Loucy (cell line): ENCODE data around the gene FAM9C.

Experiments
- H2AFZ ChIP-seq: fragments of 200-600 bp; sonication (generic); 2 replicates; pipeline ENCODE4 v1.6.0; 2016; ENCODE audit warnings: antibody characterized with exemption, mild to moderate bottlenecking, low read length, moderate library complexity
- H3F3A ChIP-seq: fragments of 200-600 bp; 2 replicates; pipeline ENCODE4 v1.6.0; 2016; ENCODE audit warnings: antibody characterized with exemption, low read depth, mild to moderate bottlenecking
- H3K27me3 ChIP-seq: fragments of 200-600 bp; sonication (generic); 2 replicates; pipeline ENCODE4 v1.6.1; 2014; ENCODE audit warnings: low read length, mild to moderate bottlenecking; ENCODE audit not compliant: insufficient read depth, poor library complexity, severe bottlenecking
- H3K36me3 ChIP-seq: fragments of 200-600 bp; sonication (generic); 2 replicates; pipeline ENCODE4 v1.6.1; 2016; ENCODE audit warnings: low read length; ENCODE audit not compliant: insufficient read depth
- H3K4me1 ChIP-seq: fragments of 200-600 bp; sonication (generic); 2 replicates; pipeline ENCODE4 v1.5.1; 2014; ENCODE audit warnings: low read length, mild to moderate bottlenecking; ENCODE audit not compliant: insufficient read depth, poor library complexity, severe bottlenecking
- H3K4me2 ChIP-seq: fragments of 200-600 bp; sonication (generic); 2 replicates; pipeline ENCODE4 v1.6.0; 2014; ENCODE audit warnings: antibody characterized with exemption, low read length, low read depth, mild to moderate bottlenecking; ENCODE audit not compliant: poor library complexity, severe bottlenecking
- H3K4me3 ChIP-seq: fragments of 200-600 bp; sonication (generic); 2 replicates; pipeline ENCODE4 v1.5.1; 2014; ENCODE audit warnings: low read length, mild to moderate bottlenecking, mixed read lengths; ENCODE audit not compliant: poor library complexity, severe bottlenecking
- H3K79me2 ChIP-seq: fragments of 200-600 bp; sonication (generic); 2 replicates; pipeline ENCODE4 v1.6.1; 2014; ENCODE audit warnings: low read length; ENCODE audit not compliant: insufficient read depth
- H3K9ac ChIP-seq: fragments of 200-600 bp; sonication (generic); 2 replicates; pipeline ENCODE4 v1.6.0; 2014; ENCODE audit warnings: mild to moderate bottlenecking, low read depth, low read length, moderate library complexity; ENCODE audit not compliant: poor library complexity, severe bottlenecking
- H3K9me2 ChIP-seq: fragments of 200-600 bp; sonication (generic); replicated peaks from 2 replicates; pipeline ENCODE4 v1.6.1; 2016; ENCODE audit warnings: low read depth, low read length, mixed read lengths
- H3K9me3 ChIP-seq: fragments of 200-600 bp; sonication (generic); 2 replicates; pipeline ENCODE4 v1.6.1; 2014; ENCODE audit warnings: mild to moderate bottlenecking, antibody characterized with exemption, low read length, low read depth; ENCODE audit not compliant: insufficient read depth
- H4K20me1 ChIP-seq: fragments of 200-600 bp; sonication (generic); 2 replicates; pipeline ENCODE4 v1.6.0; 2014; ENCODE audit warnings: antibody characterized with exemption, low read length, mild to moderate bottlenecking; ENCODE audit not compliant: insufficient read depth, poor library complexity, severe bottlenecking
- EZH2phosphoT487 ChIP-seq: fragments of 200-600 bp; IDR thresholded peaks from 2 replicates; pipeline ENCODE4 v1.6.1; 2018; ENCODE audit warnings: antibody characterized with exemption, mild to moderate bottlenecking, moderate library complexity, borderline replicate concordance
- TF ChIP-seq, protein P1 (sequence below): fragments of 200-600 bp; sonication (generic); conservative IDR thresholded peaks from 2 replicates; pipeline ENCODE4 v1.5.1; 2014; ENCODE audit warnings: mild to moderate bottlenecking, antibody characterized with exemption, low read length

FAM9C gene

DNA sequence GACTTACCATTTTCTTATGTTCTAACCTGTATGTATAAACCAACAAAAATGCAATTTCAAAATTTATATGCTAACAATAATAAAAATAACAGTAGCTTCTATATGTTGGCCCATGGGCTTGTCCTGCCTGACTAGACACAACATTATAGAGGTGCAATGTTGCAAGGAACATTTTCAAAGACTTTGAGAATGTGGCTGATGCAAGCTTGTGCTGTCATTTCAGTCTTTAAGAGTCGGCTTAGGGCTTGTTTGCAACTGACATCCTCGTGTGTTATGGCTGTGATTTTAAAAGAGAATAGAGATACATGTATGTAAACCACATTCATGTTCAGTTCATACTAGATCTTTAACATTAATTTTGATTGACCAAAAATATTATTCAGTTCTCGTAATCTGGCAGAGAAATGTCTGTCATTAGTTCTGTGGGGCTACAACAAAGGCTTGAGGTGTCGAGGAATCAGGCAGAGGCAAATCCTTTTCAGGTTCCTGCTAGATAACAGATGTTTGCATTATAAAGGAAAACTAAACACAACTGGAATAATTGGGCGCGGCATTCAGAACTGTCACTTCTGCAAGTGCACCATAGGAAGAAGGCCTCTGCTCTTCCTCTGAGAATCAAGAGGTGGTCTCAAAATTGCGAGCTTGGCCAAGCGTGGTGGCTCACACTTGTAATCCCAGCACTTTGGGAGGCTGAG lies 56.4 kb downstream of the FAM9C start:
- Histone ChIP-seq H3K4me1 (peaks cover 23% of the 10 kb centered on the region), H3K79me2 (peaks cover 3% of the 10 kb centered on the region; the same call in 1 of the 2 replicates), H3K36me3 (no peaks in the 10 kb centered on the region), H3K9ac (no peak overlapping the region), H3K9me3 (no peaks in the 10 kb centered on the region), H3K4me3 (no peak overlapping the region), H3F3A (no peaks in the 10 kb centered on the region), H4K20me1 (no peaks in the 10 kb centered on the region), H3K9me2 (no peaks in the 10 kb centered on the region), H3K27me3 (no peaks in the 10 kb centered on the region), H3K4me2 (no peak overlapping the region), H2AFZ (no peak overlapping the region)
- TF ChIP-seq EZH2phosphoT487: no peak
- TF ChIP-seq, protein P1, sequence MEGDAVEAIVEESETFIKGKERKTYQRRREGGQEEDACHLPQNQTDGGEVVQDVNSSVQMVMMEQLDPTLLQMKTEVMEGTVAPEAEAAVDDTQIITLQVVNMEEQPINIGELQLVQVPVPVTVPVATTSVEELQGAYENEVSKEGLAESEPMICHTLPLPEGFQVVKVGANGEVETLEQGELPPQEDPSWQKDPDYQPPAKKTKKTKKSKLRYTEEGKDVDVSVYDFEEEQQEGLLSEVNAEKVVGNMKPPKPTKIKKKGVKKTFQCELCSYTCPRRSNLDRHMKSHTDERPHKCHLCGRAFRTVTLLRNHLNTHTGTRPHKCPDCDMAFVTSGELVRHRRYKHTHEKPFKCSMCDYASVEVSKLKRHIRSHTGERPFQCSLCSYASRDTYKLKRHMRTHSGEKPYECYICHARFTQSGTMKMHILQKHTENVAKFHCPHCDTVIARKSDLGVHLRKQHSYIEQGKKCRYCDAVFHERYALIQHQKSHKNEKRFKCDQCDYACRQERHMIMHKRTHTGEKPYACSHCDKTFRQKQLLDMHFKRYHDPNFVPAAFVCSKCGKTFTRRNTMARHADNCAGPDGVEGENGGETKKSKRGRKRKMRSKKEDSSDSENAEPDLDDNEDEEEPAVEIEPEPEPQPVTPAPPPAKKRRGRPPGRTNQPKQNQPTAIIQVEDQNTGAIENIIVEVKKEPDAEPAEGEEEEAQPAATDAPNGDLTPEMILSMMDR: no peak

DNA sequence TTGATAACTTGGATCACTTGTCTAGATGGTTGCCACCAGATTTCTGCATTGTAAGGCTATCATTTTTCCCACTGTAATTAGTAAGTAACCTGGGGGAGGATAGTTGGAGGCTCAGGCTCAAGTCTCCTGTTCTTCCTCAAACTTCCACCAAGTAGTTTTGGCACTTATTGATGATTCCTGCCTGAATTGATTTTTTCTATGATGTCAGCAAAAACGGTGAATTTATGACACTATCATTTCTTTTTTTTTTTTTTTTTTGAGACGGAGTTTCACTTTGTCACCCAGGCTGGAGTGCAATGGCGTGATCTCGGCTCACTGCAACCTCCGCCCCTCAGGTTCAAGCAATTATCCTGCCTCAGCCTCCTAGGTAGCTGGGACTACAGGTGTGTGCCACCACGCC lies 57.1 kb downstream of the FAM9C start:
- Histone ChIP-seq H3K9me2 (no peaks in the 10 kb centered on the region), H3K9me3 (no peaks in the 10 kb centered on the region), H2AFZ (no peak overlapping the region), H3K27me3 (no peaks in the 10 kb centered on the region), H3K9ac (no peak overlapping the region), H3K4me2 (no peak overlapping the region), H3K36me3 (no peaks in the 10 kb centered on the region), H3F3A (no peaks in the 10 kb centered on the region), H3K4me3 (no peak overlapping the region), H3K4me1 (peaks cover 30% of the 10 kb centered on the region), H4K20me1 (no peaks in the 10 kb centered on the region), H3K79me2 (peaks cover 3% of the 10 kb centered on the region; the same call in 1 of the 2 replicates)
- TF ChIP-seq EZH2phosphoT487: no peak
- TF ChIP-seq, protein P1: no peak

DNA sequence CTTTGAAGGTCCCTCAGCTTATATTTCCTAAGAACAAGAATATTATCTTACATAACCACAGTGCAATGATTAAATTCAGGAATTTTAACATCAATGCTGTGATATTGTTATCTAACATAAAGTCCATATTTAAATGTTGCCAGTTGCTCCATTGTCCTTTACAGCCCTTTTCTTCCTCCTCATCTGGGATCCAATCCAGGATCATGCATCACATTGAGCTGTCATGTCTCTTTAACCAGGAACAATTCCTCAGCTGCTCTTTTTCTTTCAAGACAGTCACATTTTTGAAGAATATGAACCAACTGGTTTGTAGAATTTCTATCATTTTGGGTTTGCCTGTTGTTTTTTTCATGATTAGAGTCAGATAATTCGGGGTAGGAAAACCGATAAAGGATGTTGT lies 57.5 kb downstream of the FAM9C start:
- Histone ChIP-seq H3K4me1 (peaks cover 34% of the 10 kb centered on the region), H3K79me2 (peaks cover 3% of the 10 kb centered on the region; the same call in 1 of the 2 replicates), H3K9me2 (no peaks in the 10 kb centered on the region), H3K27me3 (no peaks in the 10 kb centered on the region), H3K36me3 (no peaks in the 10 kb centered on the region), H3K4me3 (no peak overlapping the region), H3F3A (no peaks in the 10 kb centered on the region), H3K9ac (no peak overlapping the region), H3K4me2 (no peak overlapping the region), H2AFZ (no peak overlapping the region), H3K9me3 (no peaks in the 10 kb centered on the region), H4K20me1 (no peaks in the 10 kb centered on the region)
- no peak for TF ChIP-seq EZH2phosphoT487
- TF ChIP-seq, protein P1: no peak
